ENCODE results near the gene THAP11. TPM values are rescaled to one million over a fixed set of nuclear protein-coding genes. Genes with fewer than 3 reads are reported as not detected.
A peak's percentile ranks its signal among the peaks of the same experiment; 100 is the strongest.
"Not testable (repeated sequence)": the region's sequence is repeated elsewhere in the genome, so short reads cannot be mapped to it uniquely, and the experiment has no call there.

Gene THAP11
- total and polyA plus RNA-seq, 7 experiments from 2014 or later: 29.0 to 204 (median 58.0) TPM

DNA sequence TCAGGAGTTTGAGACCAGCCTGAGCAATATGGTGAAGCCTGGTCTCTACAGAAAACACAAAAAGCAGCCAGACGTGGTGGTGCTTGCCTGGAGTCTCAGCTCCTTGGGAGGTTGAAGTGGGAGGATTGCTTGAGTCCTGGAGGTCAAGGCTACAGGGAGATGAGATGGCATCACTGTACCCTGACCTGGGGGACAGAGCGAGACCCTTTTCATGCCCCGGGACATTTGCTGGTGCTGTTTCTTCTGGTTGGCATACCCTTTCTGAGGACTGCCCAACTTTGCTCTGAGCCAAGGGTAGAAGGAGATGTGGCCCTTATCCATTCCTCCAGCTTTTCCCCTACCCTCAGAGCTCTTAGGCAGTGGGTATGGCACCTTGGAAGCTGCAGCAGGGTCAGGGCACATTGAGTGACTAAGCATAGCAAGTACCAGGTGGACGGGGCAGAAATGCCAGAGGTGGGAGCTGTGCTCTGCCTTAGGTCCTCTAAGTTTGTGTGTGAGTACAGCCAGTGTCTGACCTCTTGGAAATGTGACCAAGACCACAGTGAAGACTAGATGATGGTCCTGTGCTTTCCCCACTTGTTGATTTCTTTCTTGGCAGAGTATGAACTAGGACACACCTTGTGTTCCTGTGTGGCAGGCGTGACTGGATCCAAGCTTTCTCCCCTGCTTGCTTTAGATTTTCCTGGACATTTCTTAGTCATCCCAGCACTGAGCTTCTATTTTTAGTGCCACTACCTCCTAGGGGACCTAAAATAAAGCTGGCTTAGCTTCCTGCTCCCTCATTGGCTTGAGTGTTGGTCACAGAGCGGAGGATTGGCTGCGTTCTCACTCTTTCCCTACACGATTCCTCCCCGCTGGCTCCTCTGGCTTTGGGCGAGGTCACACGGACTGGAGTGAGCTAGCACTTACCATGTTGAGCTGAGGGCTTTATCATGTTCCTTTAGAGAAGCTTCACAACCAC is 20.8 kb downstream of the THAP11 start:
- H3K36me3 Mint-ChIP-seq: peaks cover 0 to 8% (median 0%) of the 10 kb centered on the region in 5 donors
- peak overlapping the region in 5 of 9 donors; percentile 23 to 78 (median 63) for H3K27ac Mint-ChIP-seq
- Histone ChIP-seq H3K27ac (ENCODE audit: low read depth, low read length) (no peak overlapping the region), H3K4me1 (ENCODE audit: control insufficient read depth in 2 of 2, insufficient read depth in 2 of 2, low read length in 2 of 2) (no peaks in the 10 kb centered on the region), H3K9me3 (ENCODE audit: control insufficient read depth in 2 of 3, low read length in 3 of 3) (no peaks in the 10 kb centered on the region), H3K36me3 (ENCODE audit: control insufficient read depth in 2 of 3, insufficient read depth in 3 of 3, low read length in 3 of 3) (peaks cover 0 to 46% (median 0%) of the 10 kb centered on the region in 3 experiments), H3K27me3 (ENCODE audit: control insufficient read depth in 2 of 2, insufficient read depth in 2 of 2, low read length in 2 of 2) (no peaks in the 10 kb centered on the region), H3K4me3 (ENCODE audit: low read length) (no peak overlapping the region)
- ChIA-PET CTCF (interaction anchor here (0.6 to 1.6 kb wide), 6 partner anchors 21 to 253 kb away, joined by 3 to 5 read pairs (median 4); partner anchors contain the start of gene TSNAXIP1), POLR2A (interaction anchor here (0.5 to 1.8 kb wide), 3 partner anchors 14 to 44 kb away, joined by 3 to 5 read pairs (median 5); no protein-coding TSS in a partner anchor)
- intact Hi-C loops (cut with micrococcal nuclease): no loop called here
- no peaks in the 10 kb centered on the region for H3K27me3 Mint-ChIP-seq
- H3K4me3 Mint-ChIP-seq: no peak overlapping the region
- DNase-seq (no peak), ATAC-seq (no peak)
- peaks cover 11 to 27% (median 16%) of the 10 kb centered on the region in 7 donors for H3K4me1 Mint-ChIP-seq
- H3K9me3 Mint-ChIP-seq: no peaks in the 10 kb centered on the region

- H3K4me1 Mint-ChIP-seq: peaks cover 4 to 16% (median 8%) of the 10 kb centered on the region in 7 donors
- not testable (repeated sequence) for DNase-seq; H3K27me3 ChIP-seq (ENCODE audit: control insufficient read depth in 2 of 2, insufficient read depth in 2 of 2, low read length in 2 of 2); H3K9me3 ChIP-seq (ENCODE audit: control insufficient read depth in 2 of 3, low read length in 3 of 3); H3K27ac ChIP-seq (ENCODE audit: low read depth, low read length); H3K4me3 Mint-ChIP-seq; H3K27ac Mint-ChIP-seq; H3K9me3 Mint-ChIP-seq; H3K27me3 Mint-ChIP-seq; H3K36me3 Mint-ChIP-seq; H3K4me1 ChIP-seq (ENCODE audit: control insufficient read depth in 2 of 2, insufficient read depth in 2 of 2, low read length in 2 of 2); H3K4me3 ChIP-seq (ENCODE audit: low read length); ATAC-seq
- POLR2A ChIA-PET: interaction anchor here (0.7 kb wide), 2 partner anchors 152 to 244 kb away, joined by 3 read pairs; no protein-coding TSS in a partner anchor
- intact Hi-C loops (cut with micrococcal nuclease): loop anchor here in 1 of 2 donors (2.0 kb wide), 2 partner anchors 17 to 191 kb away; partner anchors contain the start of genes CENPT and NUTF2
- H3K36me3 ChIP-seq (ENCODE audit: control insufficient read depth in 2 of 3, insufficient read depth in 3 of 3, low read length in 3 of 3): peaks cover 0 to 56% (median 4%) of the 10 kb centered on the region in 3 experiments
- CTCF ChIA-PET: interaction anchor here (0.6 to 1.6 kb wide), 2 partner anchors 48 to 550 kb away, joined by 3 to 4 read pairs; no protein-coding TSS in a partner anchor
These were observed 21.9 kb downstream of the THAP11 start for GRCh38 chr16:67864044-67864443.

DNA sequence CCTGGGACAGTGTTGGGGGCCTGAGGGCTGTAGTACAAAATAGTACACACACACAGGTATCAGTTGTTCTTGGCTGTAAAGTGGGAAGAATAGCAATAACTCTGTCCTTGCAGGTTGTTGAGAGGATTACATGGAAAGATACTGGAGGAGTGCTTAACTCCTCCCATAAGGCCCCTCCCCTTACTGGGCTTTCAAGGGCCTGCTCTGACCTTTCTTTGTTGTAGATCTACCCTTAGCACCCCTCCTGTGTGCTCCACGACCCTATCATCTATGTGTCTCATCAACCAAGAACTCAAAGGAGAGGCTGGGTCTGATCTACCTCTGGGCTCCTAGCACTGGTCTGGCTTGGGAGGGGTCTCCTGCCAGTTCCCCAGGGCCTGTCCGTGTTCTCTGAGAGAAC is 22.5 kb downstream of the THAP11 start:
- Histone ChIP-seq H3K4me3 (ENCODE audit: low read length) (no peak overlapping the region), H3K36me3 (ENCODE audit: control insufficient read depth in 2 of 3, insufficient read depth in 3 of 3, low read length in 3 of 3) (peaks cover 0 to 57% (median 4%) of the 10 kb centered on the region in 3 experiments), H3K27ac (ENCODE audit: low read depth, low read length) (no peak overlapping the region), H3K4me1 (ENCODE audit: control insufficient read depth in 2 of 2, insufficient read depth in 2 of 2, low read length in 2 of 2) (no peaks in the 10 kb centered on the region), H3K9me3 (ENCODE audit: control insufficient read depth in 2 of 3, low read length in 3 of 3) (no peaks in the 10 kb centered on the region), H3K27me3 (ENCODE audit: control insufficient read depth in 2 of 2, insufficient read depth in 2 of 2, low read length in 2 of 2) (no peaks in the 10 kb centered on the region)
- peak overlapping the region in 3 of 9 donors; percentile 25 to 66 (median 60) for H3K27ac Mint-ChIP-seq
- ChIA-PET POLR2A (interaction anchor here (0.6 to 0.7 kb wide), 2 partner anchors 245 to 359 kb away, joined by 3 read pairs; no protein-coding TSS in a partner anchor), CTCF (interaction anchor here (0.6 to 2.0 kb wide), 2 partner anchors 343 to 551 kb away, joined by 3 to 5 read pairs; no protein-coding TSS in a partner anchor)
- H3K9me3 Mint-ChIP-seq: no peaks in the 10 kb centered on the region
- ATAC-seq (no peak), DNase-seq (no peak)
- H3K36me3 Mint-ChIP-seq: peaks cover 0 to 5% (median 0%) of the 10 kb centered on the region in 5 donors
- H3K4me1 Mint-ChIP-seq: peaks cover 4 to 16% (median 8%) of the 10 kb centered on the region in 7 donors
- H3K27me3 Mint-ChIP-seq: no peaks in the 10 kb centered on the region
- no peak overlapping the region for H3K4me3 Mint-ChIP-seq
- intact Hi-C loops (cut with micrococcal nuclease): loop anchor here in 1 of 2 donors (2.0 kb wide), 2 partner anchors 18 to 192 kb away; partner anchors contain the start of genes CENPT and NUTF2

DNA sequence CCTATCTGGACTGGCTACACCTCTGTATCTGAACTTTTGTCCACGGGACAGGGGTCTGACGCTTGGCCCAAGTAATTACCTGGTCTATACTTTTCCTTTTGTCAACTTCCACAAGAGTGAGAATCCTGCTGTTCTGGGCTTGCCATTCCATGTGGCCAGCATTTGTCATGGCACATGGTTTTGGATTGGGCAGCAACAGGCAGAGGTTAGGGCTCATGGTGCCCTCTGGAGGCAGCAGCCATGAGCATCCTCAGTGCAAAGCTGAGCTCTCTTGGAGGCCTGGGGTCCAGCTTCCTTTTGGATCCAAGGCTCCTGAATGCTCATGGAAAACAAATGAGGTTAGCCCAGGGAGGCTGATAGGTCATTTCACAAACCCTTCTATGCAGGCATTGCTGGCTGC is 23.2 kb downstream of the THAP11 start:
- ChIA-PET POLR2A (interaction anchor here (0.6 kb wide), 1 partner anchor 49 kb away, joined by 5 read pairs; no protein-coding TSS in a partner anchor), CTCF (interaction anchor here (0.6 to 2.0 kb wide), 8 partner anchors 9 to 344 kb away, joined by 3 to 6 read pairs (median 4); partner anchors contain the start of gene NFATC3)
- H3K36me3 Mint-ChIP-seq: peaks cover 0 to 8% (median 0%) of the 10 kb centered on the region in 5 donors
- H3K4me3 Mint-ChIP-seq: no peak overlapping the region
- Histone ChIP-seq H3K9me3 (ENCODE audit: control insufficient read depth in 2 of 3, low read length in 3 of 3) (no peaks in the 10 kb centered on the region), H3K4me1 (ENCODE audit: control insufficient read depth in 2 of 2, insufficient read depth in 2 of 2, low read length in 2 of 2) (no peaks in the 10 kb centered on the region), H3K27me3 (ENCODE audit: control insufficient read depth in 2 of 2, insufficient read depth in 2 of 2, low read length in 2 of 2) (no peaks in the 10 kb centered on the region), H3K4me3 (ENCODE audit: low read length) (no peak overlapping the region), H3K27ac (ENCODE audit: low read depth, low read length) (no peak overlapping the region), H3K36me3 (ENCODE audit: control insufficient read depth in 2 of 3, insufficient read depth in 3 of 3, low read length in 3 of 3) (peaks cover 0 to 61% (median 4%) of the 10 kb centered on the region in 3 experiments)
- DNase-seq (peak in 2 of 9 donors; percentile 18 to 19), ATAC-seq (peak; percentile 64)
- no peaks in the 10 kb centered on the region for H3K9me3 Mint-ChIP-seq
- peak overlapping the region in 1 of 9 donors; percentile 65 for H3K27ac Mint-ChIP-seq
- no peaks in the 10 kb centered on the region for H3K27me3 Mint-ChIP-seq
- intact Hi-C loops (cut with micrococcal nuclease): loop anchor here (1.0 to 2.0 kb wide), 5 partner anchors 19 to 344 kb away; partner anchors contain the start of genes CENPT (in 1 of the 2) and NUTF2 (in 1 of the 2)
- H3K4me1 Mint-ChIP-seq: peaks cover 4 to 16% (median 8%) of the 10 kb centered on the region in 7 donors

DNA sequence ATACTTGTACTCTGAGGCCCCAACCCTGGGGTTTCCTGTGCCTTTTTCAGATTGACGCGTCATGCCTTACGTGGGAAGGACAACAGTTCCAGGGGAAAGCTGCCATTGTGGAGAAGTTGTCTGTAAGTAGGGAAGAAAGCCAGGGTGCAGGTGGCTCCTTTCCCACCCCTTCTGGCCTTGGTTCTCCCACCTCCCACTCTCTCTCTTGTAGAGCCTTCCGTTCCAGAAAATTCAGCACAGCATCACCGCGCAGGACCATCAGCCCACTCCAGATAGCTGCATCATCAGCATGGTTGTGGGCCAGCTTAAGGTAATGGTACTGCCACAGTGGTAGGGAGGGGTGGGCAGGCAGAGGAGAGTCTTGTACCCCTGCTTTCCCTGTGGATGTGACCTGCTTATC is 26.2 kb downstream of the THAP11 start:
- H3K4me3 ChIP-seq (ENCODE audit: low read length): no peak overlapping the region
- peaks cover 4 to 7% of the 10 kb centered on the region in 2 donors for H3K4me1 ChIP-seq (ENCODE audit: control insufficient read depth in 2 of 2, insufficient read depth in 2 of 2, low read length in 2 of 2)
- ChIA-PET CTCF (interaction anchor here (1.6 kb wide), 1 partner anchor 53 kb away, joined by 5 read pairs; no protein-coding TSS in a partner anchor), POLR2A (no interaction called here)
- DNase-seq (no peak), ATAC-seq (no peak)
- peaks cover 0 to 9% (median 4%) of the 10 kb centered on the region in 5 donors for H3K36me3 Mint-ChIP-seq
- peaks cover 0 to 37% (median 4%) of the 10 kb centered on the region in 3 experiments for H3K36me3 ChIP-seq (ENCODE audit: control insufficient read depth in 2 of 3, insufficient read depth in 3 of 3, low read length in 3 of 3)
- H3K27me3 Mint-ChIP-seq: no peaks in the 10 kb centered on the region
- H3K27me3 ChIP-seq (ENCODE audit: control insufficient read depth in 2 of 2, insufficient read depth in 2 of 2, low read length in 2 of 2): no peaks in the 10 kb centered on the region
- intact Hi-C loops (cut with micrococcal nuclease): no loop called here
- no peak overlapping the region for H3K4me3 Mint-ChIP-seq
- peaks cover 0 to 10% (median 8%) of the 10 kb centered on the region in 7 donors for H3K4me1 Mint-ChIP-seq
- H3K9me3 ChIP-seq (ENCODE audit: control insufficient read depth in 2 of 3, low read length in 3 of 3): no peaks in the 10 kb centered on the region
- H3K27ac Mint-ChIP-seq: peak overlapping the region in 3 of 9 donors; percentile 31 to 77 (median 65)
- no peak overlapping the region for H3K27ac ChIP-seq (ENCODE audit: low read depth, low read length)
- H3K9me3 Mint-ChIP-seq: no peaks in the 10 kb centered on the region

- Mint-ChIP-seq H3K36me3 (peaks cover 0 to 9% (median 4%) of the 10 kb centered on the region in 5 donors), H3K9me3 (no peaks in the 10 kb centered on the region), H3K27me3 (no peaks in the 10 kb centered on the region), H3K27ac (peak overlapping the region in 1 of 9 donors; percentile 38), H3K4me3 (no peak overlapping the region), H3K4me1 (peaks cover 12 to 23% (median 19%) of the 10 kb centered on the region in 7 donors)
- Histone ChIP-seq H3K4me1 (ENCODE audit: control insufficient read depth in 2 of 2, insufficient read depth in 2 of 2, low read length in 2 of 2) (peaks cover 16% of the 10 kb centered on the region in 2 donors), H3K9me3 (ENCODE audit: control insufficient read depth in 2 of 3, low read length in 3 of 3) (no peaks in the 10 kb centered on the region), H3K36me3 (ENCODE audit: control insufficient read depth in 2 of 3, insufficient read depth in 3 of 3, low read length in 3 of 3) (peaks cover 0 to 36% (median 4%) of the 10 kb centered on the region in 3 experiments), H3K4me3 (ENCODE audit: low read length) (no peak overlapping the region), H3K27me3 (ENCODE audit: control insufficient read depth in 2 of 2, insufficient read depth in 2 of 2, low read length in 2 of 2) (no peaks in the 10 kb centered on the region), H3K27ac (ENCODE audit: low read depth, low read length) (no peak overlapping the region)
- DNase-seq (no peak), ATAC-seq (no peak)
- ChIA-PET CTCF (interaction anchor here (0.9 kb wide), 1 partner anchor 53 kb away, joined by 3 read pairs; no protein-coding TSS in a partner anchor), POLR2A (no interaction called here)
- intact Hi-C loops (cut with micrococcal nuclease): loop anchor here in 1 of 2 donors (5.0 kb wide), 1 partner anchor 37 kb away; no protein-coding TSS in a partner anchor
These were observed 27.5 kb downstream of the THAP11 start for GRCh38 chr16:67869653-67870052.
